ENCODE data around the gene CADM2.

CADM2 gene

GRCh38 chr3:85851071-85851470, 892.3 kb downstream of the CADM2 start:
- no peak for DNase-seq (ENCODE audit: low read depth)
- no peak for TF ChIP-seq CTCF (conservative IDR thresholded peaks at IDR 0.05; ENCODE audit: low read depth, low read length)
- H3K4me3 ChIP-seq (ENCODE audit: low read length) = no peak overlapping the region

GRCh38 chr3:85853805-85854204, 895.0 kb downstream of the CADM2 start:
- TF ChIP-seq CTCF (conservative IDR thresholded peaks at IDR 0.05; ENCODE audit: low read depth, low read length) = no peak

GRCh38 chr3:85862893-85863455, 904.2 kb downstream of the CADM2 start:
- DNase-seq (ENCODE audit: low read depth) = no peak
- no peak for TF ChIP-seq CTCF (conservative IDR thresholded peaks at IDR 0.05; ENCODE audit: low read depth, low read length)
- H3K4me3 ChIP-seq (ENCODE audit: low read length) = no peak overlapping the region

More at GRCh38 chr3:85853805-85854204, 895.0 kb downstream of the CADM2 start:
- H3K4me3 ChIP-seq (ENCODE audit: low read length) = no peak overlapping the region
- no peak for DNase-seq (ENCODE audit: low read depth)

- no peak for DNase-seq (ENCODE audit: low read depth)
- no peak for TF ChIP-seq CTCF (conservative IDR thresholded peaks at IDR 0.05; ENCODE audit: low read depth, low read length)
- H3K4me3 ChIP-seq (ENCODE audit: low read length) = no peak overlapping the region
Observed at GRCh38 chr3:85864896-85865295, 906.1 kb downstream of the CADM2 start.

GRCh38 chr3:85867072-85867471, 908.3 kb downstream of the CADM2 start:
- no peak for DNase-seq (ENCODE audit: low read depth)
- no peak for TF ChIP-seq CTCF (conservative IDR thresholded peaks at IDR 0.05; ENCODE audit: low read depth, low read length)
- no peak overlapping the region for H3K4me3 ChIP-seq (ENCODE audit: low read length)

- no peak for DNase-seq (ENCODE audit: low read depth)
- H3K4me3 ChIP-seq (ENCODE audit: low read length) = no peak overlapping the region
- no peak for TF ChIP-seq CTCF (conservative IDR thresholded peaks at IDR 0.05; ENCODE audit: low read depth, low read length)
Observed at GRCh38 chr3:85875589-85875988, 916.8 kb downstream of the CADM2 start.

- no peak for DNase-seq (ENCODE audit: low read depth)
- no peak for TF ChIP-seq CTCF (conservative IDR thresholded peaks at IDR 0.05; ENCODE audit: low read depth, low read length)
- H3K4me3 ChIP-seq (ENCODE audit: low read length) = no peak overlapping the region
Observed at GRCh38 chr3:85877631-85878030, 918.8 kb downstream of the CADM2 start.
